Mesothelial cell of epicardium (in vitro differentiated cells): ENCODE data around the gene PKD1L1. TPM values are rescaled to one million over a fixed set of nuclear protein-coding genes. Genes with fewer than 3 reads are reported as not detected.

Experiments
- DNase-seq, 2 experiments: peaks; one replicate each; pipeline ENCODE4 v3.0.0; 2021; ENCODE audit warnings: low spot score in 2 of 2; ENCODE audit not compliant: unreplicated experiment in 2 of 2
- H3K27ac Mint-ChIP-seq: 2 replicates; pipeline ENCODE4 v1.8.0; 2021; ENCODE audit warnings: mixed read lengths
- H3K27me3 Mint-ChIP-seq: 2 replicates; pipeline ENCODE4 v1.8.0; 2021; ENCODE audit warnings: low read depth, mixed read lengths
- H3K36me3 Mint-ChIP-seq: 2 replicates; pipeline ENCODE4 v1.8.0; 2021; ENCODE audit warnings: mixed read lengths
- H3K4me1 Mint-ChIP-seq: 2 replicates; pipeline ENCODE4 v1.8.0; 2021; ENCODE audit warnings: mixed read lengths
- H3K4me3 Mint-ChIP-seq: 2 replicates; pipeline ENCODE4 v1.8.0; 2021; ENCODE audit warnings: mild to moderate bottlenecking, moderate library complexity, mixed read lengths
- H3K9me3 Mint-ChIP-seq: 2 replicates; pipeline ENCODE4 v1.8.0; 2021; ENCODE audit warnings: mixed read lengths
- total RNA-seq: library from RNA; stranded (reverse); gene quantifications from 3 replicates; pipeline ENCODE4 v1.2.1, GENCODE V29; 2021
- TF ChIP-seq, protein P1 (sequence below): fragments of 200-600 bp; sonication (generic); IDR thresholded peaks from one replicate; pipeline ENCODE4 v1.5.0; 2021; ENCODE audit warnings: antibody characterized with exemption; ENCODE audit not compliant: unreplicated experiment

PKD1L1 gene
- total RNA-seq, 1 donor from 2014 or later, result 0.36 TPM

DNA sequence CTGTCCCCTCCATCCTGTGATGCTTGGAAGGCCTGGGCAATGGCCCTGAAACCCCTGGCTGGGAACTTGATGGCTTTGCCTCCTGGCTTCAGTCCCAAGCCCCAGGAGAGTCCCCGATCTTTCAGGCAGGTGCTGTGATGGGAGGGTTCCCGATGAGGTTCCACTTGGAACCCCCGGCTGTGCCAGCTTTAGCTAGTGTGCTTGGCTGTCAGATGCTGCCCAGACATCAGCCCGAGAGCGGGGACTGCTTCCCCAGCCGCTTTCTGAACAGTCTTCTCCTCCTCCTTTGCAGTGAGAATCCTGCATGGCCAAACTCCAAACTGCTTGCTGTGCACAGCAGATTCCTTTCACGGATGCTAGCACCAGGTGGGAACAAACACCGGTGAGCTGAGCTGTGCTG is 58.1 kb downstream of the PKD1L1 start:
- TF ChIP-seq, protein P1, sequence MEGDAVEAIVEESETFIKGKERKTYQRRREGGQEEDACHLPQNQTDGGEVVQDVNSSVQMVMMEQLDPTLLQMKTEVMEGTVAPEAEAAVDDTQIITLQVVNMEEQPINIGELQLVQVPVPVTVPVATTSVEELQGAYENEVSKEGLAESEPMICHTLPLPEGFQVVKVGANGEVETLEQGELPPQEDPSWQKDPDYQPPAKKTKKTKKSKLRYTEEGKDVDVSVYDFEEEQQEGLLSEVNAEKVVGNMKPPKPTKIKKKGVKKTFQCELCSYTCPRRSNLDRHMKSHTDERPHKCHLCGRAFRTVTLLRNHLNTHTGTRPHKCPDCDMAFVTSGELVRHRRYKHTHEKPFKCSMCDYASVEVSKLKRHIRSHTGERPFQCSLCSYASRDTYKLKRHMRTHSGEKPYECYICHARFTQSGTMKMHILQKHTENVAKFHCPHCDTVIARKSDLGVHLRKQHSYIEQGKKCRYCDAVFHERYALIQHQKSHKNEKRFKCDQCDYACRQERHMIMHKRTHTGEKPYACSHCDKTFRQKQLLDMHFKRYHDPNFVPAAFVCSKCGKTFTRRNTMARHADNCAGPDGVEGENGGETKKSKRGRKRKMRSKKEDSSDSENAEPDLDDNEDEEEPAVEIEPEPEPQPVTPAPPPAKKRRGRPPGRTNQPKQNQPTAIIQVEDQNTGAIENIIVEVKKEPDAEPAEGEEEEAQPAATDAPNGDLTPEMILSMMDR, result no peak
- Mint-ChIP-seq H3K36me3 (no peaks in the 10 kb centered on the region), H3K4me1 (peaks cover 6% of the 10 kb centered on the region), H3K27ac (no peak overlapping the region), H3K9me3 (no peaks in the 10 kb centered on the region), H3K27me3 (no peaks in the 10 kb centered on the region), H3K4me3 (no peak overlapping the region)
- no peak for DNase-seq

DNA sequence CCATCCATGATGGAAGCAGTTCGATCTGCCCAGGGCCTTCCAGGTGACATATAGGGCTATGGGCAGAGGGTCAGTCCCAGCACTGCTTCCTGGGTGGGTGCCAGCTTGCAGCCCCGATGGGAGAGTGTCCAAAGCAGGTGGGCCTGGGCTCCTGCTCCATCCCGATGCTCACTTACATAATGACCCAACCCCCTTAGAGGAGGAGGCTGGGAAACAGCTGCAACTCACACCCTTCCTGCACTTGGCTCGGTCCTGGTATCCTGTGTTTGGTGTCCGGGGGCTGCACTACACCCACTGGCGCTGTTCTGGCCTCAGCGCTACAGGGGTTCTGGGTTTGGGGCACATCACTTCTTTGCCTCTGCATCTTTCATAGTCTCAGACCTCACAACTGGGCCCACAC is 58.5 kb downstream of the PKD1L1 start:
- H3K27ac Mint-ChIP-seq, result no peak overlapping the region
- H3K36me3 Mint-ChIP-seq, result no peaks in the 10 kb centered on the region
- H3K4me1 Mint-ChIP-seq, result peaks cover 6% of the 10 kb centered on the region
- DNase-seq, result no peak
- no peaks in the 10 kb centered on the region for H3K9me3 Mint-ChIP-seq
- no peak overlapping the region for H3K4me3 Mint-ChIP-seq
- TF ChIP-seq, protein P1, result no peak
- H3K27me3 Mint-ChIP-seq, result no peaks in the 10 kb centered on the region

DNA sequence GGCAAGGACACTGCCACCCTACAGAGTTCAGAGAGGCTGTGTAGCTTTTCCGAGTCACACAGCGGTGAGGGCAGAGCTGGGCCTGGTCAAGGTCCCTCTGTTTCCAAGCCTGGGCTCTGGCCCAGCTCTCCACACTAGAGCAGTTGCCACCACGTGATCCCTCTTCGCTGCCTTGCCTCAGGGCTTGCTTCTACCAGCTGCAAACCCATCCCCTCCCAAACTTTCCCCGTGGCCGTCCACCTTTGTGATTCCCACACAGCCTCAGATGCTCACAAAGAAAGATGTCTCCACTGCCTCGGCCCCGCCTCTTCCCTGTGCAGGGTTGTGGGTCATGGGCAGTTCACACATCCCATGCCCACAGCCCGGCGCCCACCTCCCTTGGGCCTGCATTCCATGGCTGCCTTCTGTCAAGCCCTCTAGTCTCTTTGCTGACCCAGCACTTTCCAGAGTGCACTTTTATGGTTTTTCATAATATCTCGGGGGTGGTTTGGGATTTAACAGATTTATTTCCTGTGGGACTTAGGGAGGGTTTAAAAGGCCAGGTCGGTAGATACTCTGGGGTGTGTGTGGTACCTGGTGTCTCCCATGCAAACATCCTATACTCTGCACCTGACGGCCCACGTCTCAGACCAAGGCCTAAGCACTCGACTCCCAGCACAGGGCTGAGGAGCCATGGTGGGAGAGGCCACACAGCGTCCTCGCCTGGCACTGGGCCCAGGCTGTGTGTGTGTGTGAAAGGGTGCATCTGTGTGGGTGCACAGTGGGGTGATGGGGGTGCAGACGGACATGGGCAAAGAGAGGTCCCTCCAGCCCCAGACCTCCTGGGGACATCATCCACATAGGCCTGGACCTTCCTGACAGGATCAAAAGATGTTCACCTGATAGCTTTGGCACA is 59.6 kb downstream of the PKD1L1 start:
- no peaks in the 10 kb centered on the region for H3K9me3 Mint-ChIP-seq
- no peaks in the 10 kb centered on the region for H3K36me3 Mint-ChIP-seq
- H3K27ac Mint-ChIP-seq, result peak overlapping the region; percentile 53
- no peaks in the 10 kb centered on the region for H3K27me3 Mint-ChIP-seq
- TF ChIP-seq, protein P1, result no peak
- peaks cover 6% of the 10 kb centered on the region for H3K4me1 Mint-ChIP-seq
- H3K4me3 Mint-ChIP-seq, result no peak overlapping the region
- DNase-seq, result no peak

DNA sequence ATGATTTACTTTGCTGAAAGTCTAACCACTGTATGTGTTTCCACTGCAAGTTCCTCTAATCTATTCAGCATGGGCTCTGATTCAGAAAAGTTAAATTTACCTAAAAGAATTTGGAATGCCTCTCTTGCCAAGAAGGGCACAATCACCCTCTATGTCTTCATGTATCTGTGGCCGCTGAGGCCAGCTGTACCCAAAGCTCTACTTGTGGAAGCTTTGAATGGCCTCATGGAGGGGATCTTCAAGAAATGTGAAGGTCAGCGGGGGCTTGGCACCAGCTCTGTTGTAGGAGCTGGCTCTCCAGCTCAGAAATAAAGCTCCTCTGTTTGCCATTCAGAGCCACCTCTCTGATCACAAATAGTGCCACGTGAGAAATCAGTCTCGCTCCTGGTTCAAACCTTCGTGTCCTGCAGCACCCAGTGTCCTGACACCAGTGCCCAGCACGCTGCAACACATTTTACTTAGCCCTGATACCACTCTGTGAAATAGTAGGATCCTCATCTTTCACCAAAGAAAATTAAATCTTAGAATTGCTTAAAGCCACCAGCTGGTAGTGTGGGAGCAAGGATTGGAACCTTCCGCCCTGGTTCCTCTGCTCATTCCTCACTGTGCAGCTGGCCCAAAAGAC is 61.1 kb downstream of the PKD1L1 start:
- no peak overlapping the region for H3K27ac Mint-ChIP-seq
- peaks cover 6% of the 10 kb centered on the region for H3K4me1 Mint-ChIP-seq
- H3K4me3 Mint-ChIP-seq, result no peak overlapping the region
- TF ChIP-seq, protein P1, result no peak
- H3K9me3 Mint-ChIP-seq, result no peaks in the 10 kb centered on the region
- no peak for DNase-seq
- no peaks in the 10 kb centered on the region for H3K27me3 Mint-ChIP-seq
- H3K36me3 Mint-ChIP-seq, result no peaks in the 10 kb centered on the region

DNA sequence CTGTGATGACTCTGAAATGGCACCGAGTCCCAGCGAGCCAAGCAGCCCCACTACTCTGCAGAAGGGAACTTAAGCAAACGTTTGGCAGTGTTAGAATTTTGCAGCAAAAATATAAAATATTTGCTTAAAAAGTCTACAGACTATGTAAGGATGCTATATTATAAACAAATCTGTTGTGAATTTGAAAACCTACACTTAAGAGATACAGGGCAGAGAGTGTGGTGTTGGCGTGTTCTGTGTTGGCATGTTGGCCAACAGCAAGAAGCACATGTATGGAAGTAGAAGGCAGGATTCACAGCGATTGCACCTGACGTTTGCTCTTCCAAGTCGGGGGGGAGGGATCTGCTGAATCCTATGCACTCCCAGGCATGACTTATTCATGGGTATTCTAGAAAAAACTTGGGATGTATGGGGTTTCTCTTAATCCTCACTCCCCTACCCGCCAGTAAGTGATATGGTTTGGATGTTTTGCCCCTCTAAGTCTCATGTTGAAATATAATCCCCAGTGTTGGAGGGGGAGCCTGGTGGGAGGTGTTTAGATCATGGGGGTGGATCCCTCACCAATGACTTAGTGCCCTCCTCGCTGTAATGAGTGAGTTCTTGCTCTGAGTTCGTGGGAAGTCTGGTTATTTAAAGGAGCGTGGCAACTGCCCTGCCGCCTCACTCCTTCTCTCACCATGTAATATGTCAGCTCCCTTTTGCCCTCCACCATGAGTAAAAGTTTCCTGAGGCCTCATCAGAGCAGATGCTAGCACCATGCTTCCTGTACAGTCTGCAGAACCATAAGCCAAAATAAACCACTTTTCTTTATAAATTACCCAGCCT is 62.1 kb downstream of the PKD1L1 start:
- TF ChIP-seq, protein P1, result no peak
- H3K27me3 Mint-ChIP-seq, result no peaks in the 10 kb centered on the region
- no peaks in the 10 kb centered on the region for H3K36me3 Mint-ChIP-seq
- H3K27ac Mint-ChIP-seq, result no peak overlapping the region
- DNase-seq, result no peak
- no peaks in the 10 kb centered on the region for H3K9me3 Mint-ChIP-seq
- H3K4me3 Mint-ChIP-seq, result no peak overlapping the region
- H3K4me1 Mint-ChIP-seq, result peaks cover 6% of the 10 kb centered on the region
